Measurements from ENCODE around the gene IL22. TPM values are rescaled to one million over a fixed set of nuclear protein-coding genes. Genes with fewer than 3 reads are reported as not detected.

Gene IL22
- total RNA-seq, 1 experiment from 2014 or later, result not detected

GRCh38 chr12:68291396-68292036 lies 38.1 kb upstream of the IL22 start (continued):
- TF ChIP-seq SRF (IDR thresholded peaks at IDR 0.05; ENCODE audit: low read depth), result no peak

DNA sequence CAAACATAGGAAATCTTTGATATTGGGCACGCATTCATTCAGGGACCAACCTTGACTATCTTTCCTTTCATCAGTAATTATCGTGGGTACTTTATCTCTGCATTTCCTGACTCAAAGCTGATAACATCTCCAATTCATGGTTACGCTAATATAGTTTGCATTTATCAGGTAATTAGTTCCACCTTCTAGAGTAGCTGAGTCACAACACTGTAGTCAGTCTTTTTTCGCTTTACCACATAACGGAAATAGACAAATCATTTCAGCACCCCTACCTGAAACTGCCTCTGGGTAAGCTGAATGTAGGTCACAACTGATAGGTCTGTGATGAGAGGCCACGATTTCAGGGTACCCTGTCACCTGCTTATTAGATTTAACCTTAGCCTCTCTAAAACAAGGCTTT lies 36.7 kb upstream of the IL22 start:
- Histone ChIP-seq H3K4me1 (ENCODE audit: control insufficient read depth in 1 of 2, insufficient read depth in 2 of 2, low read length in 2 of 2) (no peaks in the 10 kb centered on the region), H3K27ac (ENCODE audit: low read depth, low read length) (no peak overlapping the region), H3K27me3 (ENCODE audit: insufficient read depth, low read length) (no peaks in the 10 kb centered on the region), H4K20me1 (ENCODE audit: insufficient read depth) (no peaks in the 10 kb centered on the region), H3K9me2 (ENCODE audit: insufficient read depth) (no peaks in the 10 kb centered on the region), H3K9me3 (ENCODE audit: control insufficient read depth in 1 of 2, insufficient read depth in 1 of 2, low read depth in 1 of 2, low read length in 2 of 2) (no peaks in the 10 kb centered on the region), H3K4me3 (replicated peaks in 1 of 2; ENCODE audit: low read depth in 1 of 2, low read length in 2 of 2) (no peak overlapping the region), H3K9ac (ENCODE audit: low read length) (no peak overlapping the region), H3K79me2 (ENCODE audit: insufficient read depth, low read length) (no peaks in the 10 kb centered on the region), H3K4me2 (ENCODE audit: low read length) (no peak overlapping the region), H3K36me3 (ENCODE audit: control insufficient read depth in 1 of 2, insufficient read depth in 2 of 2, low read length in 2 of 2) (no peaks in the 10 kb centered on the region; a peak in 1 of 4 replicates), H2AFZ (ENCODE audit: low read depth, low read length, poor library complexity, severe bottlenecking) (no peak overlapping the region)
- intact Hi-C loops (cut with micrococcal nuclease), result no loop called here
- TF ChIP-seq CEBPB (IDR thresholded peaks at IDR 0.05; ENCODE audit: low read depth), result no peak
- no peak for TF ChIP-seq POLR2AphosphoS5 (IDR thresholded peaks at IDR 0.05; ENCODE audit: low read depth, low read length)
- BruUV-seq (replicated peaks), result no TSS peak
- no peak for ATAC-seq
- RAD21 ChIA-PET (ENCODE audit: low non-redundant PET in 1 of 2, low total read pairs in 2 of 2, uncharacterized antibody in 2 of 2, unreplicated experiment in 2 of 2), result no interaction called here
- POLR2A ChIA-PET, result no interaction called here
- CTCF ChIA-PET, result no interaction called here
- DNase-seq (ENCODE audit: low read depth, low spot score), result no peak

- ATAC-seq, result no peak
- H3K79me2 ChIP-seq (ENCODE audit: insufficient read depth, low read length), result no peaks in the 10 kb centered on the region
- no peak overlapping the region for H3K9ac ChIP-seq (ENCODE audit: low read length)
- H4K20me1 ChIP-seq (ENCODE audit: insufficient read depth), result no peaks in the 10 kb centered on the region
- intact Hi-C loops (cut with micrococcal nuclease), result no loop called here
- ChIA-PET CTCF (no interaction called here), POLR2A (no interaction called here), RAD21 (ENCODE audit: low non-redundant PET in 1 of 2, low total read pairs in 2 of 2, uncharacterized antibody in 2 of 2, unreplicated experiment in 2 of 2) (no interaction called here)
- no peaks in the 10 kb centered on the region for H3K9me2 ChIP-seq (ENCODE audit: insufficient read depth)
- DNase-seq (ENCODE audit: low read depth, low spot score), result no peak
- no peaks in the 10 kb centered on the region for H3K36me3 ChIP-seq (ENCODE audit: control insufficient read depth in 1 of 2, insufficient read depth in 2 of 2, low read length in 2 of 2)
- no peak overlapping the region for H3K4me3 ChIP-seq (replicated peaks in 1 of 2; ENCODE audit: low read depth in 1 of 2, low read length in 2 of 2)
- H3K27me3 ChIP-seq (ENCODE audit: insufficient read depth, low read length), result no peaks in the 10 kb centered on the region
- no peak overlapping the region for H3K27ac ChIP-seq (ENCODE audit: low read depth, low read length)
- no peak overlapping the region for H3K4me2 ChIP-seq (ENCODE audit: low read length)
- no TSS peak for BruUV-seq (replicated peaks)
- TF ChIP-seq, protein P1, sequence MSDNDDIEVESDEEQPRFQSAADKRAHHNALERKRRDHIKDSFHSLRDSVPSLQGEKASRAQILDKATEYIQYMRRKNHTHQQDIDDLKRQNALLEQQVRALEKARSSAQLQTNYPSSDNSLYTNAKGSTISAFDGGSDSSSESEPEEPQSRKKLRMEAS (IDR thresholded peaks at IDR 0.05), result no peak
- TF ChIP-seq ZFX (IDR thresholded peaks at IDR 0.05) (no peak), SRF (IDR thresholded peaks at IDR 0.05; ENCODE audit: low read depth) (no peak), RAD21 (IDR thresholded peaks at IDR 0.05; ENCODE audit: low read depth) (no peak), SP1 (IDR thresholded peaks at IDR 0.05; ENCODE audit: low read depth) (no peak), POLR2A (IDR thresholded peaks at IDR 0.05; ENCODE audit: borderline replicate concordance, extremely low read depth, insufficient read depth, insufficient read length) (no peak), POLR2AphosphoS5 (IDR thresholded peaks at IDR 0.05; ENCODE audit: low read depth, low read length) (no peak), ATF3 (IDR thresholded peaks at IDR 0.05) (no peak), EZH2phosphoT487 (IDR thresholded peaks at IDR 0.05; ENCODE audit: borderline replicate concordance) (no peak)
- TF ChIP-seq, protein P2, sequence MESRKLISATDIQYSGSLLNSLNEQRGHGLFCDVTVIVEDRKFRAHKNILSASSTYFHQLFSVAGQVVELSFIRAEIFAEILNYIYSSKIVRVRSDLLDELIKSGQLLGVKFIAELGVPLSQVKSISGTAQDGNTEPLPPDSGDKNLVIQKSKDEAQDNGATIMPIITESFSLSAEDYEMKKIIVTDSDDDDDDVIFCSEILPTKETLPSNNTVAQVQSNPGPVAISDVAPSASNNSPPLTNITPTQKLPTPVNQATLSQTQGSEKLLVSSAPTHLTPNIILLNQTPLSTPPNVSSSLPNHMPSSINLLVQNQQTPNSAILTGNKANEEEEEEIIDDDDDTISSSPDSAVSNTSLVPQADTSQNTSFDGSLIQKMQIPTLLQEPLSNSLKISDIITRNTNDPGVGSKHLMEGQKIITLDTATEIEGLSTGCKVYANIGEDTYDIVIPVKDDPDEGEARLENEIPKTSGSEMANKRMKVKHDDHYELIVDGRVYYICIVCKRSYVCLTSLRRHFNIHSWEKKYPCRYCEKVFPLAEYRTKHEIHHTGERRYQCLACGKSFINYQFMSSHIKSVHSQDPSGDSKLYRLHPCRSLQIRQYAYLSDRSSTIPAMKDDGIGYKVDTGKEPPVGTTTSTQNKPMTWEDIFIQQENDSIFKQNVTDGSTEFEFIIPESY (IDR thresholded peaks at IDR 0.05; ENCODE audit: extremely low read depth, insufficient replicate concordance, low read length), result no peak
- H2AFZ ChIP-seq (ENCODE audit: low read depth, low read length, poor library complexity, severe bottlenecking), result no peak overlapping the region
- no peaks in the 10 kb centered on the region for H3K4me1 ChIP-seq (ENCODE audit: control insufficient read depth in 1 of 2, insufficient read depth in 2 of 2, low read length in 2 of 2)
- H3K9me3 ChIP-seq (ENCODE audit: control insufficient read depth in 1 of 2, insufficient read depth in 1 of 2, low read depth in 1 of 2, low read length in 2 of 2), result no peaks in the 10 kb centered on the region
Observed at GRCh38 chr12:68287106-68287505, 33.7 kb upstream of the IL22 start.
